ENCODE data around the gene VPS35L.

Gene VPS35L

GRCh38 chr16:19748389-19749168, 193.1 kb downstream of the VPS35L start:
- no peak for DNase-seq (ENCODE audit: low read depth, low spot score)

- no peak for DNase-seq (ENCODE audit: low read depth, low spot score)
Observed at GRCh38 chr16:19749571-19750080, 194.1 kb downstream of the VPS35L start.

Data from astrocyte of the hippocampus (primary cell).